ENCODE measurements around the gene MTX1. TPM values are rescaled to one million over a fixed set of nuclear protein-coding genes. Genes with fewer than 3 reads are reported as not detected.
"Not testable (repeated sequence)": the region's sequence is repeated elsewhere in the genome, so short reads cannot be mapped to it uniquely, and the experiment has no call there.

Gene MTX1
- total RNA-seq, 1 donor from 2014 or later: 79.3 TPM

GRCh38 chr1:155245163-155245524 lies 36.6 kb downstream of the MTX1 start:
- DNase-seq (ENCODE audit: low read depth): no peak
- no peaks in the 10 kb centered on the region for H3K36me3 ChIP-seq (ENCODE audit: control insufficient read depth, insufficient read depth, low read length)
- H3K27me3 ChIP-seq (ENCODE audit: control insufficient read depth, insufficient read depth, low read length): no peaks in the 10 kb centered on the region
- TF ChIP-seq, protein P1, sequence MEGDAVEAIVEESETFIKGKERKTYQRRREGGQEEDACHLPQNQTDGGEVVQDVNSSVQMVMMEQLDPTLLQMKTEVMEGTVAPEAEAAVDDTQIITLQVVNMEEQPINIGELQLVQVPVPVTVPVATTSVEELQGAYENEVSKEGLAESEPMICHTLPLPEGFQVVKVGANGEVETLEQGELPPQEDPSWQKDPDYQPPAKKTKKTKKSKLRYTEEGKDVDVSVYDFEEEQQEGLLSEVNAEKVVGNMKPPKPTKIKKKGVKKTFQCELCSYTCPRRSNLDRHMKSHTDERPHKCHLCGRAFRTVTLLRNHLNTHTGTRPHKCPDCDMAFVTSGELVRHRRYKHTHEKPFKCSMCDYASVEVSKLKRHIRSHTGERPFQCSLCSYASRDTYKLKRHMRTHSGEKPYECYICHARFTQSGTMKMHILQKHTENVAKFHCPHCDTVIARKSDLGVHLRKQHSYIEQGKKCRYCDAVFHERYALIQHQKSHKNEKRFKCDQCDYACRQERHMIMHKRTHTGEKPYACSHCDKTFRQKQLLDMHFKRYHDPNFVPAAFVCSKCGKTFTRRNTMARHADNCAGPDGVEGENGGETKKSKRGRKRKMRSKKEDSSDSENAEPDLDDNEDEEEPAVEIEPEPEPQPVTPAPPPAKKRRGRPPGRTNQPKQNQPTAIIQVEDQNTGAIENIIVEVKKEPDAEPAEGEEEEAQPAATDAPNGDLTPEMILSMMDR (IDR thresholded peaks at IDR 0.05; ENCODE audit: insufficient read depth, low read length, poor library complexity, severe bottlenecking): no peak
- H3K4me3 ChIP-seq (ENCODE audit: low read depth, low read length): peak overlapping the region; percentile 56

DNA sequence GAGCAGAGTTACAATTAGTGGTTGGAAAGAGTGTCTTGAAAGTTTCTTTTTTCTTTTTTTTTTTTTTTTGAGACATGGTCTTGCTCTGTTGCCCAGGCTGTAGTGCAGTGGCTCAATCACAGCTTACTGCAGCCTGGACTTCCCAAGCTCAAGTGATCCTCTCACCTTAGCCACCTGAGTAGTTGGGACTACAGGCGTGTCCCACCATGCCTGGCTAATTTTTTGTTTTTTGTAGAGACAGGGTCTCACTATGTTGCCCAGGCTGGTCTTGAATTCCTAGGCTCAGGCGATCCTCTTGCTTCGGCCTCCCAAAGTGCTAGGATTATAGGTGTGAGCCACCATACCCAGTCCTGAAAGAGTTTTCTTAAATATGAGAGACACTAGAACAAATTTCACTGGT lies 38.3 kb downstream of the MTX1 start:
- not testable (repeated sequence) for H3K27me3 ChIP-seq (ENCODE audit: control insufficient read depth, insufficient read depth, low read length); H3K36me3 ChIP-seq (ENCODE audit: control insufficient read depth, insufficient read depth, low read length); H3K4me3 ChIP-seq (ENCODE audit: low read depth, low read length); DNase-seq (ENCODE audit: low read depth)

GRCh38 chr1:155247667-155248553 lies 39.4 kb downstream of the MTX1 start:
- Histone ChIP-seq H3K4me3 (ENCODE audit: low read depth, low read length) (no peak overlapping the region), H3K27me3 (ENCODE audit: control insufficient read depth, insufficient read depth, low read length) (no peaks in the 10 kb centered on the region), H3K36me3 (ENCODE audit: control insufficient read depth, insufficient read depth, low read length) (no peaks in the 10 kb centered on the region)
- TF ChIP-seq, protein P1 (IDR thresholded peaks at IDR 0.05; ENCODE audit: insufficient read depth, low read length, poor library complexity, severe bottlenecking): no peak
- no peak for DNase-seq (ENCODE audit: low read depth)

GRCh38 chr1:155250246-155250632 lies 41.7 kb downstream of the MTX1 start:
- DNase-seq (ENCODE audit: low read depth): no peak
- Histone ChIP-seq H3K36me3 (ENCODE audit: control insufficient read depth, insufficient read depth, low read length) (no peaks in the 10 kb centered on the region), H3K27me3 (ENCODE audit: control insufficient read depth, insufficient read depth, low read length) (no peaks in the 10 kb centered on the region), H3K4me3 (ENCODE audit: low read depth, low read length) (no peak overlapping the region)
- TF ChIP-seq, protein P1 (IDR thresholded peaks at IDR 0.05; ENCODE audit: insufficient read depth, low read length, poor library complexity, severe bottlenecking): no peak

GRCh38 chr1:155250633-155251449 lies 42.3 kb downstream of the MTX1 start:
- DNase-seq (ENCODE audit: low read depth): peak; percentile 55
- H3K36me3 ChIP-seq (ENCODE audit: control insufficient read depth, insufficient read depth, low read length): no peaks in the 10 kb centered on the region
- TF ChIP-seq, protein P1 (IDR thresholded peaks at IDR 0.05; ENCODE audit: insufficient read depth, low read length, poor library complexity, severe bottlenecking): peak; percentile 100
- H3K4me3 ChIP-seq (ENCODE audit: low read depth, low read length): no peak overlapping the region
- no peaks in the 10 kb centered on the region for H3K27me3 ChIP-seq (ENCODE audit: control insufficient read depth, insufficient read depth, low read length)

GRCh38 chr1:155251566-155251965 lies 43.1 kb downstream of the MTX1 start:
- DNase-seq (ENCODE audit: low read depth): no peak
- Histone ChIP-seq H3K36me3 (ENCODE audit: control insufficient read depth, insufficient read depth, low read length) (no peaks in the 10 kb centered on the region), H3K4me3 (ENCODE audit: low read depth, low read length) (no peak overlapping the region), H3K27me3 (ENCODE audit: control insufficient read depth, insufficient read depth, low read length) (no peaks in the 10 kb centered on the region)
- TF ChIP-seq, protein P1 (IDR thresholded peaks at IDR 0.05; ENCODE audit: insufficient read depth, low read length, poor library complexity, severe bottlenecking): no peak

Data from kidney epithelial cell (primary cell).